ENCODE measurements around the gene TSPAN18. TPM values are rescaled to one million over a fixed set of nuclear protein-coding genes. Genes with fewer than 3 reads are reported as not detected.

Gene TSPAN18
- polyA plus RNA-seq, 6 donors from 2014 or later: 0.27 to 1.6 (median 1.1) TPM; not detected in 1

DNA sequence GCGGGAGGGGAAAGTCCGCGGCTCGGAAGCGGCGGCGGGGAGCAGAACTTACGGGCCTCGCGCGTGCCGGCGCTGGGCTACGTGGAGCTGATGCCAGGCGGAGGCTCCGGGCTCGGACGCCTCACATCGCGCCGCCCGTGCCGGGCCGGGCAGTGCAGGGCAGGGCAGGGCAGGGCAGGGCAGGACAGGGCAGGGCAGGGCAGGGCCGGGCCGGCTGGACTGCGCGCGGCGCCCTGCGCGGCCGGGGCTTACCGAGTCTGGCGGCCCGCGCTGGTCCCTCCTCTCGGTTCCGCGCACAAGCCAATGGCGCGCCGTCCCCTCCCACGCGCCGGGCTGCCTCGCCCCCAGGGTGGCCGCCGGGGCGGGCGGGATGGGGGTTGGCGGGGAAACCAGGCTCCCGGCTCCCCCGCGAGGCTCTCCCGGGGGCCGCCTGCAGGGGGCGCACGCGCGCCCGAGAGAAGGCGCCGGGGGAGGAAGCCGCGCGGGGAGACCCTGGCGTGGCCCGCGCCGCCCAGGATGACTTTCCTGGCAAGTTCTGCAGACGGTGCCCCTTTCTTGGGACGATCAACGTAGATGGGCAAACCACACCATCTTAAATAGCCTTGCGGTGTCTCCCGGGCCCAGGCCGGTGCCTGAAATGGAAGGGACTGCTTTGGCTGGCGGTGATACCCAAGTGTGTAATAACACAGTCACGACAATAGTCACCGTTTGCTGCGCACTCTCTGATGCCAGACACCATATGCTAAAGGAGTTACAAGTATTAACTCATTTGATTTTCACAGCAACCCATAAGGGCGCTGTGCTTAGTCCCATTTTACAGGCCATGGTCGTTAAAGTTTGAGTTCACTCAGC, 224.1 kb downstream of the TSPAN18 start, which contains the start of gene TP53I11:
Gene TP53I11, minus strand, starts transcription at position 259 of the 852 bp plus-strand sequence. CDS start 12,548 bp downstream, outside the sequence.
- DNase-seq (peak; percentile 72), ATAC-seq (ENCODE audit: low read depth in 2 of 2) (peak; percentile 73 to 74)
- peak within 1 kb of the TSS in 5 of 6 donors; percentile 81 to 97 (median 92) for H3K27ac Mint-ChIP-seq
- H3K4me1 Mint-ChIP-seq: peaks cover 45 to 70% (median 59%) of the 10 kb centered on the region in 3 donors
- no peaks in the 10 kb centered on the region for H3K36me3 Mint-ChIP-seq
- no peaks in the 10 kb centered on the region for H3K9me3 Mint-ChIP-seq
- no peaks in the 10 kb centered on the region for H3K27me3 Mint-ChIP-seq
- peak within 1 kb of the TSS; percentile 88 to 96 (median 94) for H3K4me3 Mint-ChIP-seq

DNA sequence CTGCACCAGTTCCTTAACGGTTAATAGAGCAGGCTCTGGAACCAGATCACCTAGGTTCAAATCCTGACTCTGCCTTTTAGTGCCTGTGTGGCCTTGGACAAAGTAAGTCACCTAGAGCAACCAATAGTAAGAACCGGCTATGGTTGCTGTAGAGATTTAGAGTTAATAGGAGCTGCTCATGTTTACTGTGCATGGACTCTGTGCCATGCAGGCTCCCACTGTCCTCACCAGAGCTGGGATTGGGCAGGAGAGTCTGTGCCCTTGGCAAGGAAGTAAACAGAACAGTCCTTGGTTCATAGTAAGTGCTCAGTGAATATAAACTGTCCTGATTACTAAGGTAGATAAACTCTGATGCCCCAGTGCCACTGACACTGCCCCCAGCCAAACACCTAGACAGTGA, 225.3 kb downstream of the TSPAN18 start:
- Mint-ChIP-seq H3K4me1 (peaks cover 34 to 57% (median 48%) of the 10 kb centered on the region in 3 donors), H3K27me3 (no peaks in the 10 kb centered on the region), H3K27ac (peak overlapping the region in 2 of 6 donors; percentile 9 to 29), H3K4me3 (peak overlapping the region in 4 of 8 donors; percentile 63 to 88 (median 82)), H3K36me3 (no peaks in the 10 kb centered on the region), H3K9me3 (no peaks in the 10 kb centered on the region)
- DNase-seq (no peak), ATAC-seq (ENCODE audit: low read depth in 2 of 2) (no peak)

DNA sequence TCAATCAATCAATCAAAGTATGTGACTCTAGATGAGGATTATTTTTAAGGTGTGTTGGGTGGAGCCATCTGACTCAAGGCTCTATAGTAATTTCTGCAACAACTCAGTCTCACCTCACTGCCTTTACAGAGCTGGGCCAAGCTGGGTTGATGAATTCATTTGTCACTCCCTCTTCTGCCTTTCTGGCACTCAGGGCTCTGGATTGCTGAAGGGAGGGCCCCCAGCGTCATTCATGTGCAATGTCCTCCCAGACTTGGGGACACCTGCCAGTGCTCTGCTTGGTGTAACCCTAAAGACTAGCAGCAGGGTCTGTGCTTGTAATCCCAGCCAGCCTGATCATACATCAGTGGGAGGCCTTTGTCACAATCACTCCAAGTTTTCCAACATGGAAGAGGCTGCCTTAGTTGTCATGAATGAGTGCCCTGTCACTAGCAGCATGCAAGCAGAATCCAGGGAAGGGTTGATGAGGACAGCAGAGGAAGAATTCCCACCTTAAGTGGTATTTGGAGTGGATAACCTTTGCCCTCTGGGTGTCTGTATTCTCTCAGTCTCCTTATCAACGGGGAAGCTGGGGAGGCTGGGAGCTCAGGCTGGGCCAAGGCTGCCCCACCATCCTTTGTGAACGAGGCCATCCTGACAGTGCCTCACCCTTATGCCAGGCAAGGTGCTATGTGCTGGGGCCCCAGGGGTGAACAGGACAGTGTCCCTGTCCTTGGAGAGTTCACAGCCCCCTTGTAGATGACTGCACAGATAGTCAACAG, 225.9 kb downstream of the TSPAN18 start:
- Mint-ChIP-seq H3K4me1 (peaks cover 33 to 51% (median 42%) of the 10 kb centered on the region in 3 donors), H3K4me3 (peak overlapping the region in 4 of 8 donors; percentile 37 to 86 (median 65)), H3K9me3 (no peaks in the 10 kb centered on the region), H3K36me3 (no peaks in the 10 kb centered on the region), H3K27ac (peak overlapping the region in 3 of 6 donors; percentile 9 to 50 (median 33)), H3K27me3 (no peaks in the 10 kb centered on the region)
- ATAC-seq (ENCODE audit: low read depth in 2 of 2) (no peak), DNase-seq (no peak)

DNA sequence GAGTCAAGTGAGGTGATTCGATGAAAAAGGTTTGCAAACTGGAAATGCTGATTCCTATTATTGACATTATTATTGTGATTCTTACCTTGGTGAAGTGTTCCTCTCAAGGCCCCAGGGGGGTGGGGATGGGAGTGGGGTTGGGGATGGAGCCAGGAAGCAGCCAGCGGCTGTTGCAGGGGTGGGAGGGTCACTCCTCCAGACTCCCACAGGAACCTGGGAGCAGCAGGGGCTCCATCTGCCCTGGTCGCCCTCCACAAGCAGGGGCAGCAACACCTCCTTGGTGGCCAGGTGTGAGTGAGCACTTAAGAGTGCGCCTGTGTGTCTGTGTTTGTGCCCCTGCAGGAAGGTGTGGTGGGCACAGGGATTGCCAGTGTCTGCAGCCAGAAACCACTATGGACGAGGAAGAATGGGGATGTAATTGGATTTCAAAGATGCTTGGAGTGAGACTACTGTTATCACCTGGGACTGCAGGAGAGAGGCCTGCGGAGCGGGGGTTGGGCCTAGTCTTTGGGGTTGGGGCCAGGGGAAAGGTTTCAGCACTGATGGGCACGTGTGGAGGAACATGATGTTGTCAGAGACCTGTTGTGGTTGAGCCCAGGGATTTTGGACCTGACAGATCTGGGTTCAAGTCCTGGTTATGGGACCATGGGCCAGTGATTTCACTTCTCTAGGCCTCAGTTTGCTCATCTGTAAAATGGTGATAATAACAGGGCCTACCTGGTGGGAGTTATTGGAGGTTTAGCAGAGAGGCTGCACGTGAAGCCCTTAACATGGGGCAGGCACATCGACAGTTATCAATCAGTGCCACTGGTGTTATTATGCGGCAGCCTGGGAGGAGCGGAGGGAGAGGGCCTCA, 227.5 kb downstream of the TSPAN18 start:
- H3K4me3 Mint-ChIP-seq: peak overlapping the region in 1 of 8 donors; percentile 86
- no peaks in the 10 kb centered on the region for H3K9me3 Mint-ChIP-seq
- H3K4me1 Mint-ChIP-seq: peaks cover 19 to 41% (median 26%) of the 10 kb centered on the region in 3 donors
- peak overlapping the region in 3 of 6 donors; percentile 33 to 80 (median 50) for H3K27ac Mint-ChIP-seq
- ATAC-seq (ENCODE audit: low read depth in 2 of 2) (no peak), DNase-seq (no peak)
- no peaks in the 10 kb centered on the region for H3K36me3 Mint-ChIP-seq
- no peaks in the 10 kb centered on the region for H3K27me3 Mint-ChIP-seq

DNA sequence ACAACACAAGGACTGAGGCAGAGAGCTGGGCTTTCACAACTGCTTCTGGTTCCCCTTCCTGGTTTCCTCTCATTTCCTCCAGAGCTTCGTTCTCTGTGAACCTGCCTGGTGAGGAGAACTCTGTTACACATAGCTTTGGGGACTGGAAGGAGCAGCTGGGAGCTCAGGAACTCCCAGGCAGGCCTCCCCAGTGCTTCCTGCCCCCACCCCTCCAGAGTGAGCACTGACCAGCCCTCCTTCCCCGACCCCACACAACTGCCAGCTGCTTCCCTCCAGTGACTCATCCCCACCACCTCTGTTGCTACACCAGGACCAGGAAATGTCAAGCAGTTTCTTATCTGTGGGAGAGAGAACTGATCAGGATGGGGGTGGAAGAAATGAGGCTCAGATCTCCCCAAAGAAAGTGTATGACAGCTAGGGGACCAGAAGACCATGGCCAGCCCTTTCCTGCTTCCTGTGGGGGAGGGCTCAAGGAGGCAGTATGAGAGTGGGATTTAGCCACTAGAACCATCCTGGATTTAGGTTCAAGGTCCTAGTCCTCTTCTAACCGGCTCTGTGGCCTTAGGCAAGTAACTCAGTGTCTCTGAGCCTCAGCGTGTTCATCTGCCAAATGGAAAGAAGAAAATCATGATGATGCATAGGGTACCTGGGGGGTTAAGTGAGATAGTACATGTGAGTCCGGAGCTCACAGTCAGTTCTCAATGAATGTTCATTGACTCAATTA, 228.4 kb downstream of the TSPAN18 start:
- Mint-ChIP-seq H3K4me1 (peaks cover 19 to 40% (median 26%) of the 10 kb centered on the region in 3 donors), H3K9me3 (no peaks in the 10 kb centered on the region), H3K27me3 (no peaks in the 10 kb centered on the region), H3K27ac (peak overlapping the region in 1 of 6 donors; percentile 50), H3K4me3 (peak overlapping the region in 1 of 8 donors; percentile 40), H3K36me3 (no peaks in the 10 kb centered on the region)
- DNase-seq (no peak), ATAC-seq (ENCODE audit: low read depth in 2 of 2) (no peak)

DNA sequence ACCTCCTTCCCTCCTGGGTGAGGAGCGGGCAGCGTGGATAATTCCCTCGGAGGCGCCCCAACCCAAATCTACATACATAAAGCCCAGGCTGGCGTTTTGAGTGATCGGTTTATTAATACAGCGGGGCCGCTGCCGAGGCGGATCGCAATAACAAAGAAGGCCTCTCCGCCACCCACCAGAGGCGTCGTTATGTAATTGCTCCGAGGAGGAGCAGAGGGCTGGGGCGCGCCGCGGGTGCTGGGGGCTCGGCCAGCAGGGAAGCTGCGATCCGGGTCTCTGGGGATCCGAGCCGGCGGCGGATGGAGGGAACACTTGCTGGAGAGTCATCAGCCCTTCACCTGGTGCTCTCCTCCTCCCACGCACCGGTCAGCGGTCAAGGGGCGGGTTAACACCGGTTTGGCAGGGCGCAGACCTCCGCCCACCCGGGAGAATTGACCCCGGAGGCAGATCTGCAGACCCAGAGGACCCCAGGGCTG, 230.3 kb downstream of the TSPAN18 start:
- Mint-ChIP-seq H3K4me1 (peaks cover 13 to 30% (median 16%) of the 10 kb centered on the region in 3 donors), H3K9me3 (no peaks in the 10 kb centered on the region), H3K36me3 (no peaks in the 10 kb centered on the region), H3K27ac (no peak overlapping the region), H3K4me3 (no peak overlapping the region), H3K27me3 (no peaks in the 10 kb centered on the region)
- no peak for DNase-seq
- ATAC-seq (ENCODE audit: low read depth in 2 of 2): no peak

DNA sequence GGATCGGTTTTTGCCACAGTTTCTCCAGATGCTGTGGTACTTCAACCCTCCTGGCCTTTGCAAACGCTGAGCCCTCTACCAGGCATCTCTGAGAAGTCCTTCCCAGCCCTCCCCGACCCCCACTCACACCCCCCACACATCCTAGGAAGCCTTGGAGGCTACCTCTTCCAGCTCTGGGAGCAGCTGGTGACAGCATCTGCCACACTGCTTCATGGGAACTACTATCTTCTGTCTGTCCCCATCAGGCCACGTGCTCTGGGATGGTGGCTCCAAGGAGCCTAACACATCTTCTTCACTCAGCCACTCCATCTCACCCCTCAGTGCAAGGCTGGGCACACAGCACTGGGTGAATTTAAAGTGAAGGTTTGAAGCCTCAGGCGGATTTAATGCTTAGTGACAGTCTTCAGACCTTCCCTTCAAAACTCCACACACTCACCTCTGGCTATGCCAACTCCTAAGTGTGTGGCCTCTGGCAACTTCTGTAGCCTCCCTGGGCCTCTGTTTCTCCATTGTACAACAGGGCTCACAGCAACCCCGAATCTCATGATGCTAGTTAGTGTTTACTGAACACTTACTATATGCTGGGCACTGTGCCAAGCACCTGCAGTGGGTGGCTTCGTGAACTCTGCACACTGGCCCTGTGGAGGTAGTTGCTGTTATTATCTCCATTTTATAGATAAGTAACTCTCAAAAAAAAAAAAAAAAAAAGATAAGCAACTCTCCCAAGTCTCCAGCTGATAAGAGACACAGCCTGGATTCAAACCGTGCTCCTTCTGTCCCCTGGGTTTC, 231.2 kb downstream of the TSPAN18 start:
- Mint-ChIP-seq H3K4me1 (peaks cover 10 to 22% (median 13%) of the 10 kb centered on the region in 3 donors), H3K27ac (peak overlapping the region in 2 of 6 donors; percentile 34 to 47), H3K4me3 (peak overlapping the region in 1 of 8 donors; percentile 63), H3K9me3 (no peaks in the 10 kb centered on the region), H3K36me3 (no peaks in the 10 kb centered on the region), H3K27me3 (no peaks in the 10 kb centered on the region)
- no peak for DNase-seq
- ATAC-seq (ENCODE audit: low read depth in 2 of 2): no peak

DNA sequence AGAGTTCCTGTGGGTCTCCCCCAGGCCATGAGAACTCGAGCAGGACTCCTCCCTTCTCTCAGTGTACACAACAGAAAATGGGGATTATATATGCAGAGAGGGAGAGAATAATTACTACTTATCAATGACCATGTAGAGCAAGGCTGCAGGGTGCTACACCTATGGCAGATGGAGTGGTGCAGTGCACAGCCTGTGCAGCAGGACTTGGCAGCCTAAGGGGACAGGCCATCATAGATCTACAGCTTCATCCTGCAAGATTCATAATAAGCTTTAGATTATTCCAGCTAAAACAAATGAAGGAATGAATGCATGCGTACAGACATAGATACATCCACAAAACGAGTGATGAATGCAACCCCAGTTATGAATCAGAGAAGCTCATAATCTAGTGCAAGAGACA, 232.3 kb downstream of the TSPAN18 start:
- no peak for DNase-seq
- H3K27me3 Mint-ChIP-seq: no peaks in the 10 kb centered on the region
- no peaks in the 10 kb centered on the region for H3K9me3 Mint-ChIP-seq
- no peak overlapping the region for H3K4me3 Mint-ChIP-seq
- H3K4me1 Mint-ChIP-seq: peaks cover 10 to 23% (median 18%) of the 10 kb centered on the region in 3 donors
- no peak for ATAC-seq (ENCODE audit: low read depth in 2 of 2)
- H3K36me3 Mint-ChIP-seq: no peaks in the 10 kb centered on the region
- H3K27ac Mint-ChIP-seq: peak overlapping the region in 3 of 6 donors; percentile 36 to 66 (median 36)

DNA sequence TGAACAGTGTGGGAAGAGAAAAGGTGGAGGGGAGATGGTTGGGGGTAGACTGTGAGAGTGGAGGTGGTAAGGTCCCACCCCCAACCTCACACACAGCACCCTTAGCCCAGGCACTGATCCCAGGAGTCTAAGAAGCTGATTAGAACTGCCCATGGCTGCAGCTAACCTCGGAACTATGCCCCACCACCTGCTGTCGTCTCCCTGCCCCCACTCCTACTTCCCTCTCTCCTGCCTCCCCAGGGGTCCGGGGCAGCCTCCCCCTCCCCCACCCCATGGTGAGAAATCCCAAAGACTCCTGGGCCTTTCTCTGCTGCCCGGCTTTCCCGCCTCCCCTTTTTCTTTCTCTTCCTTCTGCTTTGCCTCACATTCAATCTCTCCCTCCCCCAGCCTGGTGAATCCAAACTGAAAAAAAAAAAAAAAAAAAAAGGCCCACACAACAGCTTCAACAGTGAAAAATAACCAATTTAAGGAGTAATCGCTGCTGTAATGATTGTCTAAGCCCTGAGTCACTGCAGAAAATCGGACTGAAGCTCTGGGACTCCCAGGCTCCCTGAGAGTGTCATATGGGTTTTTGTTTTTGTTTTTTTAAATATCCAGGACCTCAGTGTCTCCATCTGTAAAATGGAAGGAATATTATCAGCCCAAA, 233.6 kb downstream of the TSPAN18 start:
- Mint-ChIP-seq H3K4me3 (peak overlapping the region in 1 of 8 donors; percentile 22), H3K36me3 (no peaks in the 10 kb centered on the region), H3K9me3 (no peaks in the 10 kb centered on the region), H3K27ac (no peak overlapping the region), H3K27me3 (no peaks in the 10 kb centered on the region), H3K4me1 (peaks cover 0 to 15% (median 11%) of the 10 kb centered on the region in 3 donors)
- no peak for DNase-seq
- no peak for ATAC-seq (ENCODE audit: low read depth in 2 of 2)

DNA sequence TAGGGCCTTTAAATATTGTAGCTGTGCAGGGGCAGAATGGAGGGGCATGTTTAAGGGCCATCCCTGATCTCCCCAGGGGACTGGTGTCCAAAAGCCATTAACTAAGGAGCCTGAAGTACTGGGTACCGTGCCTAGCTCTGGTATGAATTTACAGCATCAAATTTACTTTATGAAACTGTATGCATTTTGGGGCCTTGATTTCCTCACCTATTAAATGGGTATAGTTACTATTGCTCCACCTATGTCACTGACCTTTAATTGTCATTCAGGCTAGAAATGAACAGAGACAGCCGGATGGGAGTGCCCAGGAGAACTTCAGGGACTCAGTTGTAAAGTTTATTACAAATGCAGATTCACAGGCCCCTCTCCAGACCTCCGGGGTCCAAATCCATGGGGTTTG, 235.7 kb downstream of the TSPAN18 start:
- peak overlapping the region in 1 of 6 donors; percentile 84 for H3K27ac Mint-ChIP-seq
- no peaks in the 10 kb centered on the region for H3K36me3 Mint-ChIP-seq
- peaks cover 0 to 11% (median 8%) of the 10 kb centered on the region in 3 donors for H3K4me1 Mint-ChIP-seq
- H3K4me3 Mint-ChIP-seq: no peak overlapping the region
- DNase-seq: no peak
- no peak for ATAC-seq (ENCODE audit: low read depth in 2 of 2)
- H3K9me3 Mint-ChIP-seq: no peaks in the 10 kb centered on the region
- H3K27me3 Mint-ChIP-seq: no peaks in the 10 kb centered on the region

DNA sequence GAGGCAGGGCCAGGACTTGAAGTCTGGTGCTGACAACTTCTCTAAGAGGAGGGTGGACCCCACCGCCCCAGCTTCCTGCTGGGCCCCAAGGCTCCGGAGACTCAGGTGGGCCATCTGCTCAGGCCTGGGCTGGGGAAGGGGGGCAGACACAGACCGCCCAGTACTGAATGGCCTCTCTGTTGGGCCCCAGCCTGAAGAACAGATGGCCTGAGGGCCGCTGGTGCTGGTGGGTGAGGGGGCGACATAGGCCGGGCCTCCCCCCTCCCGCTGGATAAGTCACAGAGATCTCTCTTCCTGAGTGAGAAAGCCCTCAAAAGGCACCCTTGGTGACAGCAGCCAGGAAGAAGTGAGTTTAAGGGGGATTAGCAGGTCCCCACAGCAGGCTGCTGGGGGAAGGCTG, 236.4 kb downstream of the TSPAN18 start:
- H3K4me1 Mint-ChIP-seq: peaks cover 0 to 8% (median 8%) of the 10 kb centered on the region in 3 donors

More for the DNA sequence above, 236.4 kb downstream of the TSPAN18 start:
- no peak for ATAC-seq (ENCODE audit: low read depth in 2 of 2)
- no peak overlapping the region for H3K27ac Mint-ChIP-seq
- H3K4me3 Mint-ChIP-seq: no peak overlapping the region
- H3K27me3 Mint-ChIP-seq: no peaks in the 10 kb centered on the region
- no peaks in the 10 kb centered on the region for H3K36me3 Mint-ChIP-seq
- no peak for DNase-seq
- no peaks in the 10 kb centered on the region for H3K9me3 Mint-ChIP-seq

Data from naive B cell (primary cell).